CD14-positive monocyte (primary cell): Measurements from ENCODE around the gene KLF3. TPM values are rescaled to one million over a fixed set of nuclear protein-coding genes. Genes with fewer than 3 reads are reported as not detected.

Experiments
- DNase-seq, 3 donors: peaks; one replicate each; pipeline ENCODE4 v3.0.0-alpha.2; 2011 to 2022
- H2AFZ ChIP-seq: 2 replicates; pipeline ENCODE4 v1.6.0; 2012; ENCODE audit warnings: mild to moderate bottlenecking, low read depth, low read length, inconsistent platforms; ENCODE audit not compliant: insufficient read depth, poor library complexity, severe bottlenecking
- H3K27ac ChIP-seq, 2 donors: 1 replicate in 1 of 2; 2 replicates in 1 of 2; pipeline ENCODE4 v1.5.1; 2012 to 2013; ENCODE audit warnings: low read length in 2 of 2, control low read depth in 1 of 2, inconsistent platforms in 1 of 2, low read depth in 1 of 2, mild to moderate bottlenecking in 1 of 2
- H3K27me3 ChIP-seq, 2 donors: one replicate each; pipeline versions ENCODE4 v1.6.0 to v1.6.1; 2011 to 2013; ENCODE audit warnings: low read length in 2 of 2; ENCODE audit not compliant: control insufficient read depth in 2 of 2, insufficient read depth in 2 of 2
- H3K36me3 ChIP-seq, 2 donors: replicated peaks in 1 of 2; 1 replicate in 1 of 2; 2 replicates in 1 of 2; pipeline versions ENCODE4 v1.5.1 to v1.6.1; 2012 to 2013; ENCODE audit warnings: low read length in 2 of 2, control low read depth in 1 of 2, inconsistent platforms in 1 of 2, mild to moderate bottlenecking in 1 of 2; ENCODE audit not compliant: insufficient read depth in 2 of 2, control insufficient read depth in 1 of 2
- H3K4me1 ChIP-seq, 2 donors: 1 replicate in 1 of 2; 2 replicates in 1 of 2; pipeline versions ENCODE4 v1.5.1 to v1.6.1; 2012 to 2013; ENCODE audit warnings: low read length in 2 of 2, control low read depth in 1 of 2, inconsistent platforms in 1 of 2, mild to moderate bottlenecking in 1 of 2, moderate library complexity in 1 of 2; ENCODE audit not compliant: insufficient read depth in 2 of 2, control insufficient read depth in 1 of 2
- H3K4me2 ChIP-seq: replicated peaks from 2 replicates; pipeline ENCODE3; 2012; ENCODE audit warnings: low read length, moderate library complexity, mild to moderate bottlenecking; ENCODE audit not compliant: poor library complexity, severe bottlenecking; ENCODE audit errors: extremely low read depth
- H3K4me3 ChIP-seq, 3 experiments: fragments of 200-600 bp in 1 of 3; sonication (generic) in 1 of 3; replicated peaks in 1 of 3; 1 replicate in 2 of 3; 2 replicates in 1 of 3; pipeline ENCODE4 v1.5.1; 2011 to 2013; ENCODE audit warnings: low read length in 3 of 3, mild to moderate bottlenecking in 3 of 3, control low read depth in 2 of 3, low read depth in 2 of 3, inconsistent platforms in 1 of 3, moderate library complexity in 1 of 3
- H3K79me2 ChIP-seq: 2 replicates; pipeline ENCODE4 v1.6.0; 2012; ENCODE audit warnings: mild to moderate bottlenecking, control low read depth, inconsistent platforms, low read length, moderate library complexity; ENCODE audit not compliant: insufficient read depth
- H3K9ac ChIP-seq: 2 replicates; pipeline ENCODE4 v1.6.0; 2017; ENCODE audit warnings: low read length, mild to moderate bottlenecking; ENCODE audit not compliant: insufficient read depth, poor library complexity, severe bottlenecking
- H3K9me3 ChIP-seq, 2 donors: replicated peaks in 1 of 2; 1 replicate in 1 of 2; 2 replicates in 1 of 2; pipeline versions ENCODE4 v1.5.1 to v1.6.1; 2012 to 2013; ENCODE audit warnings: low read length in 2 of 2, control low read depth in 1 of 2; ENCODE audit not compliant: control insufficient read depth in 1 of 2, insufficient read depth in 1 of 2
- H4K20me1 ChIP-seq: 2 replicates; pipeline ENCODE4 v1.6.0; 2012; ENCODE audit warnings: mild to moderate bottlenecking, low read length, control low read depth, moderate library complexity; ENCODE audit not compliant: insufficient read depth
- H3K27ac Mint-ChIP-seq, 7 donors: one replicate each; pipeline ENCODE4 v1.8.0; 2020; ENCODE audit warnings: mild to moderate bottlenecking in 7 of 7, mixed read lengths in 7 of 7, moderate library complexity in 6 of 7, inconsistent platforms in 2 of 7
- H3K27me3 Mint-ChIP-seq, 3 donors: one replicate each; pipeline ENCODE4 v1.8.0; 2021 to 2022; ENCODE audit warnings: low read depth in 3 of 3, mild to moderate bottlenecking in 3 of 3, mixed read lengths in 3 of 3, moderate library complexity in 3 of 3, inconsistent platforms in 1 of 3
- H3K36me3 Mint-ChIP-seq, 2 donors: one replicate each; pipeline ENCODE4 v1.8.0; 2020; ENCODE audit warnings: mixed read lengths in 2 of 2, inconsistent platforms in 1 of 2, mild to moderate bottlenecking in 1 of 2
- H3K4me1 Mint-ChIP-seq: one replicate; pipeline ENCODE4 v1.8.0; 2020; ENCODE audit warnings: mild to moderate bottlenecking, mixed read lengths
- H3K4me3 Mint-ChIP-seq, 2 donors: one replicate each; pipeline ENCODE4 v1.8.0; 2020; ENCODE audit warnings: mild to moderate bottlenecking in 2 of 2, mixed read lengths in 2 of 2, moderate library complexity in 1 of 2
- H3K9me3 Mint-ChIP-seq, 7 donors: one replicate each; pipeline ENCODE4 v1.8.0; 2020 to 2022; ENCODE audit warnings: mixed read lengths in 7 of 7, mild to moderate bottlenecking in 6 of 7, moderate library complexity in 6 of 7, inconsistent platforms in 2 of 7
- WGBS: methylation state at CpG from one replicate; pipeline ENCODE4 v1.1.5; 2013; ENCODE audit warnings: missing lambda C conversion rate; ENCODE audit not compliant: insufficient coverage; 5-methylcytosine and 5-hydroxymethylcytosine counted together
- intact Hi-C, 2 donors: fragments of 100-400 bp; cut with micrococcal nuclease; formaldehyde crosslinking; loops; one replicate each; pipeline versions ENCODE4 v1.15.0 to v1.15.1; 2023
- polyA plus RNA-seq, 3 donors: library from polyadenylated mRNA; depleted of rRNA in 1 of 3; unstranded in 2 of 3; stranded (reverse) in 1 of 3; fragments of 300-500 nt in 2 of 3; fragments of >200 nt in 1 of 3; fragmentation: Illumina TruSeq in 2 of 3; gene quantifications; 1 replicate in 2 of 3; 2 replicates in 1 of 3; pipeline ENCODE4 v1.2.3, GENCODE V29; 2012 to 2021
- TF ChIP-seq, protein P1 (sequence below): fragments of 200-600 bp; IDR thresholded peaks from one replicate; pipeline ENCODE4 v1.8.0; 2022; ENCODE audit warnings: antibody characterized with exemption, mild to moderate bottlenecking

KLF3 gene
- polyA plus RNA-seq, 3 donors = 46.3 to 95.7 (median 53.9) TPM

- DNase-seq = no peak
- H3K36me3 ChIP-seq = peaks cover 67 to 75% of the 10 kb centered on the region in 2 donors
- no peaks in the 10 kb centered on the region for H3K79me2 ChIP-seq
- H3K27me3 Mint-ChIP-seq = peaks cover 0 to 4% (median under 1%) of the 10 kb centered on the region in 3 donors
- no peak overlapping the region for H3K27ac Mint-ChIP-seq
- TF ChIP-seq, protein P1, sequence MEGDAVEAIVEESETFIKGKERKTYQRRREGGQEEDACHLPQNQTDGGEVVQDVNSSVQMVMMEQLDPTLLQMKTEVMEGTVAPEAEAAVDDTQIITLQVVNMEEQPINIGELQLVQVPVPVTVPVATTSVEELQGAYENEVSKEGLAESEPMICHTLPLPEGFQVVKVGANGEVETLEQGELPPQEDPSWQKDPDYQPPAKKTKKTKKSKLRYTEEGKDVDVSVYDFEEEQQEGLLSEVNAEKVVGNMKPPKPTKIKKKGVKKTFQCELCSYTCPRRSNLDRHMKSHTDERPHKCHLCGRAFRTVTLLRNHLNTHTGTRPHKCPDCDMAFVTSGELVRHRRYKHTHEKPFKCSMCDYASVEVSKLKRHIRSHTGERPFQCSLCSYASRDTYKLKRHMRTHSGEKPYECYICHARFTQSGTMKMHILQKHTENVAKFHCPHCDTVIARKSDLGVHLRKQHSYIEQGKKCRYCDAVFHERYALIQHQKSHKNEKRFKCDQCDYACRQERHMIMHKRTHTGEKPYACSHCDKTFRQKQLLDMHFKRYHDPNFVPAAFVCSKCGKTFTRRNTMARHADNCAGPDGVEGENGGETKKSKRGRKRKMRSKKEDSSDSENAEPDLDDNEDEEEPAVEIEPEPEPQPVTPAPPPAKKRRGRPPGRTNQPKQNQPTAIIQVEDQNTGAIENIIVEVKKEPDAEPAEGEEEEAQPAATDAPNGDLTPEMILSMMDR = no peak
- intact Hi-C loops = no loop called here
- H3K9me3 ChIP-seq = no peaks in the 10 kb centered on the region
- H3K4me3 ChIP-seq = no peak overlapping the region
- H4K20me1 ChIP-seq = peaks cover 64% of the 10 kb centered on the region
- H3K4me2 ChIP-seq = no peak overlapping the region
- H3K4me1 ChIP-seq = peaks cover 11 to 12% of the 10 kb centered on the region in 2 donors
- no peaks in the 10 kb centered on the region for H3K9me3 Mint-ChIP-seq
- no peak overlapping the region for H2AFZ ChIP-seq
- H3K9ac ChIP-seq = no peak overlapping the region
- no peak overlapping the region for H3K27ac ChIP-seq
- no CpG with 5 or more reads among the region's 2 CpGs for WGBS
- H3K36me3 Mint-ChIP-seq = peaks cover 70 to 80% of the 10 kb centered on the region in 2 donors
- peaks cover 14% of the 10 kb centered on the region for H3K4me1 Mint-ChIP-seq
- H3K4me3 Mint-ChIP-seq = no peak overlapping the region
- no peaks in the 10 kb centered on the region for H3K27me3 ChIP-seq
Observed at GRCh38 chr4:38696697-38697096, 32.7 kb downstream of the KLF3 start.

DNA sequence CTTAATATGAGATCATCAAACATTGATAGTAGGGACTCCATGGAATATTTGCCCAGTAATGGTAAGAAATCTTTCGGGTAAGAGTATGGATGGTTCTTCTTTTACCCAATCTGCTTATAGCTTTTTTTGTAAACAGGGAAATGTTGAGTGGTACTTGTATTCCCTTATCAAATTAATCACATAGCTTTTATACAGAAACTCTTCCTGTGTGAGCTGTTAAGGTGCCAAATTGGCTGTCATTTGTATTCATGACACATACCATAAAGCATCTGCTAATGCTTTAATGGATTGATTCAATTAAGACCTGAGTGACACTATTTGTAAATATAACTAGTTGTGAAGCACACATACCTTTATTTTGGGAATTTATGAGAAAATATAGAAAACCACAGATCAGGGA, 34.2 kb downstream of the KLF3 start:
- H3K36me3 ChIP-seq = peaks cover 58 to 63% of the 10 kb centered on the region in 2 donors
- no peak overlapping the region for H3K4me2 ChIP-seq
- H3K4me3 ChIP-seq = no peak overlapping the region
- no peak overlapping the region for H3K27ac ChIP-seq
- DNase-seq = no peak
- no peaks in the 10 kb centered on the region for H3K79me2 ChIP-seq
- Mint-ChIP-seq H3K36me3 (peaks cover 61 to 66% of the 10 kb centered on the region in 2 donors), H3K27ac (no peak overlapping the region), H3K4me3 (no peak overlapping the region), H3K27me3 (peaks cover 0 to 5% (median 4%) of the 10 kb centered on the region in 3 donors), H3K4me1 (peaks cover 14% of the 10 kb centered on the region), H3K9me3 (no peaks in the 10 kb centered on the region)
- TF ChIP-seq, protein P1 = no peak
- H4K20me1 ChIP-seq = peaks cover 54% of the 10 kb centered on the region
- peaks cover 11 to 12% of the 10 kb centered on the region in 2 donors for H3K4me1 ChIP-seq
- H3K9ac ChIP-seq = no peak overlapping the region
- no peak overlapping the region for H2AFZ ChIP-seq
- no CpG with 5 or more reads among the region's 1 CpG for WGBS
- H3K27me3 ChIP-seq = no peaks in the 10 kb centered on the region
- H3K9me3 ChIP-seq = no peaks in the 10 kb centered on the region
- intact Hi-C loops = no loop called here
